PC-9 (cell line): ENCODE results near the gene MISP.

ENCODE experiments used
- CTCF ChIP-seq: fragments of 200-600 bp; sonication (generic); conservative IDR thresholded peaks from 2 replicates; pipeline ENCODE4 v1.6.1; 2017; ENCODE audit warnings: mixed run types, antibody characterized with exemption, mild to moderate bottlenecking, moderate library complexity
- EZH2 ChIP-seq: fragments of 200-600 bp; sonication (generic); IDR thresholded peaks from 2 replicates; pipeline ENCODE4 v1.8.0; 2017; ENCODE audit warnings: antibody characterized with exemption, low read depth

- TF ChIP-seq EZH2 = no peak
- no peak for TF ChIP-seq CTCF
Measured at GRCh38 chr19:719636-720344, 31.1 kb upstream of the MISP start.
